WTC11 (cell line): ENCODE measurements around the gene SLC2A4. TPM values are rescaled to one million over a fixed set of nuclear protein-coding genes. Genes with fewer than 3 reads are reported as not detected.
"Not testable (repeated sequence)": the region's sequence is repeated elsewhere in the genome, so short reads cannot be mapped to it uniquely, and the experiment has no call there.

Source experiments
- ATAC-seq: fragments of 200-7000 bp; cut with Tn5 transposase; 2 replicates; pipeline ENCODE4 v1.10.0; 2021; ENCODE audit warnings: mild to moderate bottlenecking, moderate library complexity
- CTCF ChIA-PET: fragments of 300-600 bp; sonication (Branson Sonifier 250); formaldehyde crosslinking; loops from one replicate; lab custom pipeline; 2021; ENCODE audit warnings: antibody characterized with exemption; lab: Charles Lee
- POLR2A ChIA-PET: fragments of 350-600 bp; sonication (Branson Sonifier 250); formaldehyde crosslinking; loops from one replicate; lab custom pipeline; 2021; ENCODE audit warnings: antibody characterized with exemption; lab: Charles Lee
- DNase-seq: peaks from one replicate; pipeline ENCODE4 v3.0.0; 2021; ENCODE audit warnings: low spot score
- H3K27ac Mint-ChIP-seq: 2 replicates; pipeline ENCODE4 v1.8.0; 2021; ENCODE audit warnings: mixed read lengths
- H3K27me3 Mint-ChIP-seq: 2 replicates; pipeline ENCODE4 v1.8.0; 2021; ENCODE audit warnings: low read depth, mild to moderate bottlenecking, moderate library complexity, mixed read lengths
- H3K36me3 Mint-ChIP-seq: 2 replicates; pipeline ENCODE4 v1.8.0; 2021; ENCODE audit warnings: mixed read lengths
- H3K4me1 Mint-ChIP-seq: 2 replicates; pipeline ENCODE4 v1.8.0; 2022; ENCODE audit warnings: mixed read lengths
- H3K4me3 Mint-ChIP-seq: 2 replicates; pipeline ENCODE4 v1.8.0; 2021; ENCODE audit warnings: mild to moderate bottlenecking, moderate library complexity, mixed read lengths
- H3K9me3 Mint-ChIP-seq: 2 replicates; pipeline ENCODE4 v1.8.0; 2021; ENCODE audit warnings: mixed read lengths
- ATF1 ChIP-seq: sonication (generic); formaldehyde crosslinking; IDR thresholded peaks from 2 replicates; pipeline ENCODE4 v1.8.1; 2023; ENCODE audit warnings: mild to moderate bottlenecking, moderate library complexity, missing genetic modification reagents
- CBFB ChIP-seq: sonication (generic); formaldehyde crosslinking; IDR thresholded peaks from 2 replicates; pipeline ENCODE4 v1.8.1; 2022; ENCODE audit warnings: mild to moderate bottlenecking, low read depth, missing genetic modification reagents
- ESRRA ChIP-seq: sonication (generic); formaldehyde crosslinking; IDR thresholded peaks from 2 replicates; pipeline ENCODE4 v1.8.1; 2022; ENCODE audit warnings: mild to moderate bottlenecking, missing genetic modification reagents, borderline replicate concordance
- GRHL2 ChIP-seq: fragments of 250-450 bp; sonication (Bioruptor Pico); IDR thresholded peaks from 2 replicates; pipeline ENCODE4 v1.8.0; 2022; ENCODE audit warnings: mild to moderate bottlenecking, moderate library complexity; ENCODE audit not compliant: insufficient replicate concordance, severe bottlenecking
- JAZF1 ChIP-seq: fragments of 250-450 bp; sonication (Bioruptor Pico); IDR thresholded peaks from 2 replicates; pipeline ENCODE4 v1.9.0; 2021; ENCODE audit warnings: moderate library complexity, mild to moderate bottlenecking, inconsistent platforms
- NR1H2 ChIP-seq: sonication (generic); formaldehyde crosslinking; IDR thresholded peaks from 2 replicates; pipeline ENCODE4 v1.9.0; 2021; ENCODE audit warnings: mild to moderate bottlenecking, moderate library complexity, missing genetic modification reagents
- RELA ChIP-seq: sonication (generic); formaldehyde crosslinking; IDR thresholded peaks from 2 replicates; pipeline ENCODE4 v1.8.1; 2022; ENCODE audit warnings: missing genetic modification reagents, mild to moderate bottlenecking, borderline replicate concordance
- SMAD4 ChIP-seq: sonication (generic); formaldehyde crosslinking; IDR thresholded peaks from 2 replicates; pipeline ENCODE4 v1.8.0; 2022; ENCODE audit warnings: mild to moderate bottlenecking, missing genetic modification reagents
- SP1 ChIP-seq: sonication (generic); formaldehyde crosslinking; conservative IDR thresholded peaks from 2 replicates; pipeline ENCODE4 v1.8.1; 2022; ENCODE audit warnings: missing genetic modification reagents
- TCF7 ChIP-seq: sonication (generic); formaldehyde crosslinking; IDR thresholded peaks from 2 replicates; pipeline ENCODE4 v1.8.0; 2022; ENCODE audit warnings: mild to moderate bottlenecking, low read depth, missing genetic modification reagents, moderate library complexity
- ZBTB21 ChIP-seq: sonication (generic); formaldehyde crosslinking; IDR thresholded peaks from 2 replicates; pipeline ENCODE4 v1.8.1; 2023; ENCODE audit warnings: mild to moderate bottlenecking, missing genetic modification reagents, borderline replicate concordance
- ZNF232 ChIP-seq: sonication (generic); formaldehyde crosslinking; IDR thresholded peaks from 2 replicates; pipeline ENCODE4 v1.8.0; 2022; ENCODE audit warnings: mild to moderate bottlenecking, missing genetic modification reagents
- ZNF263 ChIP-seq: sonication (generic); formaldehyde crosslinking; IDR thresholded peaks from 2 replicates; pipeline ENCODE4 v1.8.1; 2022; ENCODE audit warnings: low read depth, mild to moderate bottlenecking, moderate library complexity, missing genetic modification reagents
- total RNA-seq: library from RNA; stranded (reverse); gene quantifications from 3 replicates; pipeline ENCODE4 v1.2.3, GENCODE V29; 2021
- TF ChIP-seq, protein P1 (sequence below): fragments of 250-450 bp; sonication (Bioruptor Pico); IDR thresholded peaks from 2 replicates; pipeline ENCODE4 v2.1.2; 2022; ENCODE audit warnings: mild to moderate bottlenecking, moderate library complexity

SLC2A4 gene
- total RNA-seq, 1 experiment from 2014 or later, result 6.4 TPM

DNA sequence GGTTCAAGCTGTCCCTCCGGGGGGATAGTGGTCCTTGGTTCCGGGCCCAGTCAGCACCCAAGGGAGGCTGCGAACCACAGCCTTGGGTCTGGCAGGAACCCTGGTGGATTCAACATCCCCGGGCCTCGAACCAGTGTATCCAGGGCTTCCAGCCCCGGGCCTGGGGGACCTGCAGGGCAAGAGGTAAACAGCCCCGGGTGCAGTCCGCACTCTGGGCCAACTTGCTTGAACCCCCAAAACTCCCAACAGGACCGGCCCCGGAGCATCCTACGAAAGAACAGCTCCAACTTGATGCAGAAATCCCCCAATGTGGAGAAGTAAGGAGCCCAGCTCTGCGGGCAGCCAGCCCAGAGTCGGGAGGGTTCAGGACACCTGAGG is 49.1 kb downstream of the SLC2A4 start (continued):
- TF ChIP-seq, protein P1, sequence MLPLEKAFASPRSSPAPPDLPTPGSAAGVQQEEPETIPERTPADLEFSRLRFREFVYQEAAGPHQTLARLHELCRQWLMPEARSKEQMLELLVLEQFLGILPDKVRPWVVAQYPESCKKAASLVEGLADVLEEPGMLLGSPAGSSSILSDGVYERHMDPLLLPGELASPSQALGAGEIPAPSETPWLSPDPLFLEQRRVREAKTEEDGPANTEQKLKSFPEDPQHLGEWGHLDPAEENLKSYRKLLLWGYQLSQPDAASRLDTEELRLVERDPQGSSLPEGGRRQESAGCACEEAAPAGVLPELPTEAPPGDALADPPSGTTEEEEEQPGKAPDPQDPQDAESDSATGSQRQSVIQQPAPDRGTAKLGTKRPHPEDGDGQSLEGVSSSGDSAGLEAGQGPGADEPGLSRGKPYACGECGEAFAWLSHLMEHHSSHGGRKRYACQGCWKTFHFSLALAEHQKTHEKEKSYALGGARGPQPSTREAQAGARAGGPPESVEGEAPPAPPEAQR, result no peak
- TF ChIP-seq JAZF1 (CRISPR knock-in tag), result no peak
- TF ChIP-seq RELA, result no peak
- TF ChIP-seq ZNF232 (CRISPR knock-in tag), result no peak
- TF ChIP-seq CBFB (CRISPR knock-in tag), result no peak
- no peak for TF ChIP-seq SMAD4 (CRISPR knock-in tag)
- no peak for TF ChIP-seq SP1 (CRISPR knock-in tag)
- no peak for TF ChIP-seq ZNF263 (CRISPR knock-in tag)

DNA sequence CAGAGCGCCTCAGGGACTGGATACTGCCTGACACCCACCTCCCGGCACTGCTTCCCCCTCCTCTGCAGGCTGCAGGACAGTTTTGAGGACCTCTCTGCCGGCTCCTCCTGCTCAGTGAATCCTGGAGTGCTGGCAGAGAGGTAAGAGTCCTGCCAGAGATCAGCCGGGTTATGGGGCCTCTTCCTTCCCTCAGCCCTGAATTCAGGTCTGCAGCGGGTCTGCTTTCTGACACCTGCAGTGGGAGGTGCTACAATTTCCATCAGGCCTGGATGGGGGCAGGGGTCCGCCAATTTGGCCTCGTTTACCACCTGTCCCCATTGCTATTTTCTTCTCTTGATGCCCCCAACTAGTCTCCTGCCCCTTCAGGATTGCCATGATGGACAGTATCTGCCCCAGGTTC is 50.6 kb downstream of the SLC2A4 start:
- Mint-ChIP-seq H3K27ac (peak overlapping the region; percentile 39; the same call in 1 of the 2 replicates), H3K36me3 (no peaks in the 10 kb centered on the region), H3K4me1 (peaks cover 40% of the 10 kb centered on the region), H3K27me3 (no peaks in the 10 kb centered on the region), H3K4me3 (no peak overlapping the region), H3K9me3 (no peaks in the 10 kb centered on the region)
- DNase-seq, result no peak
- POLR2A ChIA-PET, result no interaction called here
- CTCF ChIA-PET, result no interaction called here
- TF ChIP-seq GRHL2 (CRISPR knock-in tag) (no peak), ESRRA (no peak)
- ATAC-seq, result no peak

DNA sequence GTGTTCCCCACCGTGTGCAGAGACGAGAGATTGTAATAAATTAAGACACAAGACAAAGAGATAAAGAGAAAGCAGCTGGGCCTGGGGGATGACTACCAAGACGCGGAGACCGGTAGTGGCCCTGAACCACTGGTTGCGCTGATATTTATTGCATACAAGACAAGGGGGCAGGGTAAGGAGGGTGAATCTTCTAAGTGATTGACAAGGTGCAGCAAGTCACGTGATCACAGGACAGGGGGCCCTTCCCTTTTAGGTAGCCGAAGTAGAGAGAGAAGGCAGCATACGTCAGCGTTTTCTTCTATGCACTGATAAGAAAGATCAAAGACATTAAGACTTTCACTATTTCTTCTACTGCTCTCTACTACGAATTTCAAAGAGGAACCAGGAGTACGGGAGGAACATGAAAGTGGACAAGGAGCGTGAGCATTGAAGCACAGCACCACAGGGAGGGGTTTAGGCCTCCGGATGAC is 51.1 kb downstream of the SLC2A4 start:
- H3K4me3 Mint-ChIP-seq, POLR2A ChIA-PET, DNase-seq, H3K36me3 Mint-ChIP-seq, CTCF ChIA-PET, ATAC-seq, H3K27me3 Mint-ChIP-seq, H3K9me3 Mint-ChIP-seq: not testable (repeated sequence)
- H3K4me1 Mint-ChIP-seq, result peaks cover 46% of the 10 kb centered on the region
- H3K27ac Mint-ChIP-seq, result peak overlapping the region; percentile 39

DNA sequence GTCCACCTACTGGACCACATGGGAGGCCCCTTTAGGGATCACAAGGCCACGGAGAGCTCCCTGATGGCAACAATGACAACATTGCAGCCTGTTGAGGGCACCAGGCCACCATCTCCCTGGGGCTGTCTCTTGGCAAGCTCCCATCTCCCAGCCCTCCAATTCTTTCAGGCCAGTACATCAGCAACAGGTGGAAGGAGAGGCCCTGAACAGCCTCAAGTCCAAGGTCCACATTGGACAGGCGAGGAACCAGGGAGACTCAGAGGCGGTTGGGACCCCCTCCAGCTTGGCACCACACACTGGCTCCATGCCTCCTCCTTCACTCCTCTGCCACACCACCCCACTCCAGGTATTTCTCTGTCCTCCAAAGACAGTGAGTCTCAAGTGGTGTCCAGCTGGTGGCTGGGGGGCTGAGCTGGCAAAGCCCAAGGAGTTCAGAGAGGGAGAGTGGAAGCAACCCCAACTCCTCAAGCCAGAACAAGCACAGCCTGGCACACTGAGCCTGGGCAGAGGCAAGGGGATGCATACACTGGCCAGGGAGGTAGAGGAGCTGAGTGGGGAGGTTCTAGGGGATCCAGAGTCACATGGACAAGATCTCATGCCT is 53.5 kb downstream of the SLC2A4 start:
- TF ChIP-seq, protein P1, result no peak
- TF ChIP-seq SMAD4 (CRISPR knock-in tag) (no peak), NR1H2 (no peak), ZBTB21 (no peak), TCF7 (CRISPR knock-in tag) (no peak), ATF1 (no peak)
- peaks cover 6% of the 10 kb centered on the region; the same call in 1 of the 2 replicates for H3K36me3 Mint-ChIP-seq
- ATAC-seq (no peak), DNase-seq (no peak)
- H3K9me3 Mint-ChIP-seq, result no peaks in the 10 kb centered on the region
- ChIA-PET CTCF (interaction anchor here (1.0 to 2.8 kb wide), 4 partner anchors 11 to 225 kb away, joined by 3 to 20 read pairs (median 8); partner anchors contain the start of gene SLC2A4), POLR2A (interaction anchor here (1.2 kb wide), 1 partner anchor 14 kb away, joined by 3 read pairs; no protein-coding TSS in a partner anchor)
- peak overlapping the region; percentile 25 for H3K27ac Mint-ChIP-seq
- H3K4me3 Mint-ChIP-seq, result no peak overlapping the region
- H3K27me3 Mint-ChIP-seq, result no peaks in the 10 kb centered on the region
- peaks cover 38% of the 10 kb centered on the region for H3K4me1 Mint-ChIP-seq

DNA sequence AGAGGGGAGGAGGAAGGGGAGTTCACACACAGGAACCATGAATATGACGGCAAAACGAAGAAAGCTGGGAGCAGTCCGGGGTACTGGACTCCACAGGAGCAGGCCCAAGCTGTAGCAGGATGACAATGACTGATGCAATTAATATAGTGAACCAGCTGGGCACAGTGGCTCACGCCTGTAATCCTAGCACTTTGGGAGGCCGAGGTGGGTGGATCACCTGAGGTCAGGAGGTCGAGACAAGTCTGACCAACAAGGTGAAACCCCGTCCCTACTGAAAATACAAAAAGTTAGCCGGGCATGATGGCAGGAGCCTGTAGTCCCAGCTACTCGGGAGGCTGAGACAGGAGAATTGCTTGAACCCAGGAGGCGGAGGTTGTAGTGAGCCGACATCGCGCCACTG is 54.2 kb downstream of the SLC2A4 start:
- not testable (repeated sequence) for DNase-seq, ATAC-seq, H3K9me3 Mint-ChIP-seq, H3K36me3 Mint-ChIP-seq, H3K27me3 Mint-ChIP-seq
- peak overlapping the region; percentile 92 for H3K27ac Mint-ChIP-seq
- CTCF ChIA-PET, result interaction anchor here (0.6 to 2.8 kb wide), 14 partner anchors 12 to 321 kb away, joined by 3 to 20 read pairs (median 6); partner anchors contain the start of genes KCTD11, PLSCR3, SLC2A4 and TMEM102
- peaks cover 35% of the 10 kb centered on the region for H3K4me1 Mint-ChIP-seq
- POLR2A ChIA-PET, result interaction anchor here (0.6 to 2.5 kb wide), 3 partner anchors 14 to 98 kb away, joined by 3 to 22 read pairs (median 3); no protein-coding TSS in a partner anchor
- H3K4me3 Mint-ChIP-seq, result peak overlapping the region; percentile 63; the same call in 1 of the 2 replicates
